K562 (cell line): Measurements from ENCODE around the gene TRA2B. TPM values are rescaled to one million over a fixed set of nuclear protein-coding genes. Genes with fewer than 3 reads are reported as not detected.

Source experiments
- ELK3 ChIP-seq: fragments of 450-650 bp; formaldehyde crosslinking; IDR thresholded peaks from 2 replicates; pipeline ENCODE4 v1.4.0; 2020; ENCODE audit warnings: mild to moderate bottlenecking
- ETV1 ChIP-seq: fragments of 450-650 bp; conservative IDR thresholded peaks from 2 replicates; pipeline ENCODE4 v1.6.1; 2016; ENCODE audit warnings: missing genetic modification characterization, control low read depth, low read depth, missing compliant biosample characterization
- L3MBTL2 ChIP-seq: fragments of 450-650 bp; IDR thresholded peaks from 2 replicates; pipeline ENCODE4 v1.6.1; 2016; ENCODE audit warnings: mild to moderate bottlenecking, moderate library complexity
- MLLT1 ChIP-seq, 2 experiments: fragments of 450-650 bp; IDR thresholded peaks; 2 replicates each; pipeline ENCODE4 v1.6.1; 2016
- PRDM10 ChIP-seq: fragments of 450-650 bp; IDR thresholded peaks from 2 replicates; pipeline ENCODE4 v1.6.1; 2018; ENCODE audit not compliant: partially characterized antibody
- PREB ChIP-seq: sonication (generic); formaldehyde crosslinking; IDR thresholded peaks from 2 replicates; pipeline ENCODE4 v1.8.1; 2023; ENCODE audit warnings: mild to moderate bottlenecking, missing genetic modification reagents
- RHOXF2B ChIP-seq: fragments of 250-450 bp; sonication (Bioruptor Pico); conservative IDR thresholded peaks from 2 replicates; pipeline ENCODE4 v1.5.1; 2021
- TRIM25 ChIP-seq: fragments of 450-650 bp; IDR thresholded peaks from 2 replicates; pipeline ENCODE4 v1.7.0; 2016; ENCODE audit warnings: borderline replicate concordance
- ZBTB17 ChIP-seq: fragments of 450-650 bp; formaldehyde crosslinking; IDR thresholded peaks from 2 replicates; pipeline ENCODE4 v1.4.0; 2020; ENCODE audit warnings: mild to moderate bottlenecking
- ZNF124 ChIP-seq: sonication (generic); formaldehyde crosslinking; IDR thresholded peaks from 2 replicates; pipeline ENCODE4 v1.8.1; 2022; ENCODE audit warnings: missing genetic modification reagents
- ZNF431 ChIP-seq: sonication (generic); formaldehyde crosslinking; IDR thresholded peaks from 2 replicates; pipeline ENCODE4 v1.8.0; 2022; ENCODE audit warnings: mild to moderate bottlenecking, missing genetic modification reagents
- ZNF589 ChIP-seq: fragments of 200-800 bp; sonication (Bioruptor generic); IDR thresholded peaks from 2 replicates; pipeline ENCODE4 v1.6.1; 2016; ENCODE audit warnings: low read depth, missing genetic modification characterization, missing compliant biosample characterization
- ZNF592 ChIP-seq: fragments of 450-650 bp; IDR thresholded peaks from 2 replicates; pipeline ENCODE4 v1.6.1; 2017; ENCODE audit warnings: antibody characterized with exemption, mild to moderate bottlenecking
- ZNF695 ChIP-seq: fragments of 450-650 bp; formaldehyde crosslinking; IDR thresholded peaks from 2 replicates; pipeline ENCODE4 v1.4.0; 2020; ENCODE audit warnings: mild to moderate bottlenecking, moderate library complexity
- polyA plus RNA-seq, 8 experiments: library from polyadenylated mRNA; depleted of rRNA in 4 of 8; stranded (reverse) in 5 of 8; unstranded in 3 of 8; fragments of >200 nt; fragmentation: Nextera tagmentation in 2 of 8; fragmentation: Illumina TruSeq in 1 of 8; extraction: Ambion mirVana in 2 of 8; extraction: Trizol in 1 of 8; gene quantifications; 2 replicates each; pipeline versions ENCODE4 v1.2.1 to v1.2.3, GENCODE V29; 2011 to 2014; ENCODE audit warnings: inconsistent platforms in 1 of 8, missing spikeins in 1 of 8
- total RNA-seq, 7 experiments: library from RNA; depleted of rRNA in 6 of 7; stranded (reverse); fragments of >200 nt in 6 of 7; fragmentation: Illumina TruSeq in 2 of 7; extraction: Trizol in 2 of 7; gene quantifications; 2 replicates each; pipeline versions ENCODE4 v1.2.1 to v1.2.3, GENCODE V29; 2011 to 2021; ENCODE audit warnings: low replicate concordance in 1 of 7

Gene TRA2B
- total and polyA plus RNA-seq, 9 of the 15 experiments (the other 6 are each of a cell fraction or from before 2014, with no cell fraction given): 105 to 411 (median 278) TPM

GRCh38 chr3:185900228-185900627, 37.6 kb downstream of the TRA2B start (continued):
- TF ChIP-seq ELK3 (CRISPR knock-in tag): no peak
- peak; percentile 30; the same call in 1 of the 2 replicates for TF ChIP-seq L3MBTL2
- peak; percentile 45 for TF ChIP-seq PRDM10
- TF ChIP-seq ZBTB17 (CRISPR knock-in tag): no peak
- no peak for TF ChIP-seq ZNF431
- no peak for TF ChIP-seq ZNF589 (CRISPR knock-in tag)
- no peak for TF ChIP-seq TRIM25
- TF ChIP-seq ZNF592: peak; percentile 72
- no peak for TF ChIP-seq ZNF695 (CRISPR knock-in tag)
- no peak for TF ChIP-seq MLLT1 (IDR thresholded peaks at IDR 0.05)
- no peak for TF ChIP-seq RHOXF2B (CRISPR knock-in tag)
- TF ChIP-seq ETV1 (tag): peak; percentile 72
- no peak for TF ChIP-seq PREB (CRISPR knock-in tag)
- no peak for TF ChIP-seq ZNF124
